GM12878 (cell line): Measurements from ENCODE around the gene LRRC37A3. TPM values are rescaled to one million over a fixed set of nuclear protein-coding genes. Genes with fewer than 3 reads are reported as not detected.

Experiments used
- ATAC-seq: fragments of 200-7000 bp; cut with Tn5 transposase; 3 replicates; pipeline ENCODE4 v1.9.1; 2020; ENCODE audit warnings: mild to moderate bottlenecking, moderate library complexity
- BruUV-seq: library from RNA; stranded (reverse); fragments of 400-500 nt; replicated peaks from 2 replicates; lab custom pipeline; 2021; lab: Mats Ljungman, UMichigan
- CTCF ChIA-PET: fragments of 300-600 bp; sonication (Branson Sonifier 250); formaldehyde crosslinking; extraction: SDS; loops from one replicate; lab custom pipeline; 2021; ENCODE audit warnings: inconsistent platforms; lab: Yijun Ruan, JAX
- POLR2A ChIA-PET: fragments of 350-600 bp; formaldehyde crosslinking; extraction: SDS; loops from one replicate; lab custom pipeline; 2021; ENCODE audit warnings: inconsistent platforms; lab: Charles Lee
- RAD21 ChIA-PET: fragments of 300-600 bp; sonication (Branson Sonifier 250); formaldehyde crosslinking; loops from one replicate; lab custom pipeline; 2023; ENCODE audit warnings: antibody characterized with exemption; ENCODE audit not compliant: unreplicated experiment; lab: Charles Lee
- SMC1A ChIA-PET: fragments of 300-600 bp; sonication (Branson Sonifier 250); formaldehyde crosslinking; loops from one replicate; lab custom pipeline; 2023; ENCODE audit not compliant: unreplicated experiment, uncharacterized antibody; lab: Charles Lee
- DNase-seq: peaks from one replicate; pipeline ENCODE4 v3.0.0-alpha.2; 2011; ENCODE audit warnings: low read depth, low spot score
- FAIRE-seq: peaks from 3 replicates; lab custom pipeline; 2011; peaks lifted over from hg19 to GRCh38; lab: Jason Lieb, UNC
- H2AFZ ChIP-seq: 2 replicates; pipeline ENCODE4 v1.6.0; 2011; ENCODE audit warnings: low read depth, low read length, control low read depth; ENCODE audit not compliant: control insufficient read depth
- H3K27ac ChIP-seq: 2 replicates; pipeline ENCODE4 v1.5.1; 2011; ENCODE audit warnings: control low read depth; ENCODE audit not compliant: control insufficient read depth, insufficient read depth
- H3K27me3 ChIP-seq, 2 experiments: replicated peaks in 1 of 2; 2 replicates each; pipeline versions ENCODE4 v1.6.0 to v1.6.1; 2011; ENCODE audit warnings: low read length in 1 of 2; ENCODE audit not compliant: control insufficient read depth in 2 of 2, insufficient read depth in 2 of 2
- H3K36me3 ChIP-seq, 2 experiments: 2 replicates each; pipeline ENCODE4 v1.5.1; 2011; ENCODE audit warnings: low read length in 1 of 2; ENCODE audit not compliant: control insufficient read depth in 2 of 2, insufficient read depth in 2 of 2
- H3K4me1 ChIP-seq: 2 replicates; pipeline ENCODE4 v1.6.1; 2011; ENCODE audit warnings: mild to moderate bottlenecking, low read length, moderate library complexity, mixed read lengths; ENCODE audit not compliant: control insufficient read depth, insufficient read depth
- H3K4me2 ChIP-seq: 2 replicates; pipeline ENCODE4 v1.6.0; 2011; ENCODE audit warnings: control low read depth; ENCODE audit not compliant: control insufficient read depth, insufficient read depth
- H3K4me3 ChIP-seq: fragments of 200-600 bp; sonication (generic); 2 replicates; pipeline ENCODE4 v1.5.1; 2016
- H3K79me2 ChIP-seq: 2 replicates; pipeline ENCODE4 v1.6.0; 2011; ENCODE audit warnings: low read length; ENCODE audit not compliant: control insufficient read depth, insufficient read depth
- H3K9ac ChIP-seq: 2 replicates; pipeline ENCODE4 v1.8.0; 2011; ENCODE audit warnings: low read length, control low read depth, mixed read lengths; ENCODE audit not compliant: control insufficient read depth, insufficient read depth
- H3K9me3 ChIP-seq: replicated peaks from 3 replicates; pipeline ENCODE4 v1.5.1; 2011; ENCODE audit warnings: mild to moderate bottlenecking, low read length; ENCODE audit not compliant: control insufficient read depth, insufficient read depth
- H4K20me1 ChIP-seq: 2 replicates; pipeline ENCODE4 v1.6.0; 2011; ENCODE audit not compliant: control insufficient read depth, insufficient read depth
- BRCA1 ChIP-seq: IDR thresholded peaks from 2 replicates; pipeline ENCODE4 v1.6.1; 2011; ENCODE audit warnings: low read depth, low read length, improper control_type of control experiment
- CEBPZ ChIP-seq: fragments of 150-350 bp; IDR thresholded peaks from 2 replicates; pipeline ENCODE4 v1.6.1; 2016; ENCODE audit warnings: low read depth, low read length
- DPF2 ChIP-seq: fragments of 450-650 bp; IDR thresholded peaks from 2 replicates; pipeline ENCODE4 v1.6.1; 2017; ENCODE audit warnings: mild to moderate bottlenecking
- EED ChIP-seq: sonication (generic); IDR thresholded peaks from 2 replicates; pipeline ENCODE4 v1.6.1; 2016; ENCODE audit warnings: antibody characterized with exemption, low read depth
- GABPA ChIP-seq: IDR thresholded peaks from 2 replicates; pipeline ENCODE4 v1.6.1; 2014; ENCODE audit warnings: antibody characterized with exemption, low read depth, mild to moderate bottlenecking, inconsistent platforms
- HDAC2 ChIP-seq: fragments of 200-600 bp; sonication (generic); IDR thresholded peaks from 2 replicates; pipeline ENCODE4 v1.6.1; 2017
- IKZF1 ChIP-seq: fragments of 450-650 bp; conservative IDR thresholded peaks from 2 replicates; pipeline ENCODE4 v1.6.1; 2017; ENCODE audit warnings: antibody characterized with exemption, mild to moderate bottlenecking
- IRF4 ChIP-seq: IDR thresholded peaks from 2 replicates; pipeline ENCODE4 v1.6.1; 2011; ENCODE audit warnings: low read depth, low read length
- NFXL1 ChIP-seq: fragments of 450-650 bp; IDR thresholded peaks from 2 replicates; pipeline ENCODE4 v1.6.1; 2017; ENCODE audit warnings: antibody characterized with exemption, mild to moderate bottlenecking, borderline replicate concordance
- PKNOX1 ChIP-seq: fragments of 450-650 bp; IDR thresholded peaks from 2 replicates; pipeline ENCODE4 v1.6.1; 2016; ENCODE audit warnings: mild to moderate bottlenecking
- RAD21 ChIP-seq: IDR thresholded peaks from 2 replicates; pipeline ENCODE4 v1.6.1; 2011; ENCODE audit warnings: mild to moderate bottlenecking, low read depth, low read length, moderate library complexity; ENCODE audit not compliant: insufficient read depth
- RELB ChIP-seq: fragments of 450-650 bp; IDR thresholded peaks from 2 replicates; pipeline ENCODE4 v1.6.1; 2017; ENCODE audit warnings: low read depth, mild to moderate bottlenecking, moderate library complexity
- REST ChIP-seq: IDR thresholded peaks from 2 replicates; pipeline ENCODE4 v1.6.1; 2012; ENCODE audit warnings: mild to moderate bottlenecking, low read depth, low read length
- TCF12 ChIP-seq: IDR thresholded peaks from 2 replicates; pipeline ENCODE4 v1.6.1; 2011; ENCODE audit warnings: low read depth, mild to moderate bottlenecking, low read length
- ZNF274 ChIP-seq: IDR thresholded peaks from one replicate; pipeline ENCODE4 v1.8.0; 2011; ENCODE audit not compliant: insufficient read length, insufficient read depth
- ZNF622 ChIP-seq: fragments of 450-650 bp; IDR thresholded peaks from 2 replicates; pipeline ENCODE4 v1.6.1; 2017; ENCODE audit warnings: mild to moderate bottlenecking, inconsistent platforms
- WGBS: methylation state at CpG from one replicate; pipeline ENCODE4 v1.1.6; 2016; ENCODE audit warnings: low lambda C conversion rate; ENCODE audit not compliant: insufficient replicate concordance, insufficient coverage; ENCODE audit errors: missing lambda C conversion rate; 5-methylcytosine and 5-hydroxymethylcytosine counted together
- in situ Hi-C: fragments of 300-500 bp; cut with MboI; formaldehyde crosslinking; loops from 9 replicates; pipeline ENCODE4 v1.14.3; 2018; ENCODE audit warnings: mixed read lengths
- intact Hi-C: fragments of 100-400 bp; cut with micrococcal nuclease; formaldehyde crosslinking; loops from one replicate; pipeline ENCODE4 v1.14.2; 2022; ENCODE audit not compliant: unreplicated experiment
- polyA plus RNA-seq, 11 experiments: library from polyadenylated mRNA; depleted of rRNA in 4 of 11; unstranded in 6 of 11; stranded (reverse) in 5 of 11; fragments of >200 nt; fragmentation: Nextera tagmentation in 4 of 11; fragmentation: Illumina TruSeq in 1 of 11; extraction: Ambion mirVana in 4 of 11; extraction: Trizol in 1 of 11; gene quantifications; 1 replicate in 1 of 11; 2 replicates in 10 of 11; pipeline versions ENCODE4 v1.2.1 to v1.2.3, GENCODE V29; 2011 to 2016; ENCODE audit warnings: inconsistent platforms in 2 of 11, missing spikeins in 2 of 11, low read depth in 1 of 11
- total RNA-seq, 4 experiments: library from RNA; depleted of rRNA in 3 of 4; stranded (reverse); fragments of >200 nt in 3 of 4; fragmentation: Illumina TruSeq in 1 of 4; extraction: Trizol in 1 of 4; gene quantifications; 2 replicates each; pipeline versions ENCODE4 v1.2.1 to v1.2.3, GENCODE V29; 2013 to 2021

The LRRC37A3 gene
- total and polyA plus RNA-seq, 10 of the 15 experiments (the other 5 are each of a cell fraction or from before 2014, with no cell fraction given), result 0.18 to 10.0 (median 2.7) TPM

GRCh38 chr17:64938925-64939474 is 19.7 kb upstream of the LRRC37A3 start:
- peak overlapping the region; percentile 65 for H2AFZ ChIP-seq
- CTCF ChIA-PET, result interaction anchor here (0.6 to 2.7 kb wide), 18 partner anchors 12 to 659 kb away, joined by 3 to 23 read pairs (median 4); partner anchors contain the start of gene LRRC37A3
- peaks cover 9% of the 10 kb centered on the region for H3K4me1 ChIP-seq
- POLR2A ChIA-PET, result no interaction called here
- no peak overlapping the region for H3K4me3 ChIP-seq
- H3K9me3 ChIP-seq, result no peaks in the 10 kb centered on the region
- no peaks in the 10 kb centered on the region for H4K20me1 ChIP-seq
- SMC1A ChIA-PET, result interaction anchor here (1.1 to 1.5 kb wide), 3 partner anchors 16 to 161 kb away, joined by 3 read pairs; partner anchors contain the start of gene LRRC37A3
- WGBS, result 11% methylated on average over 11 of the region's 11 CpGs
- RAD21 ChIA-PET, result interaction anchor here (0.7 to 1.5 kb wide), 4 partner anchors 161 to 519 kb away, joined by 3 to 7 read pairs (median 4); no protein-coding TSS in a partner anchor
- no peaks in the 10 kb centered on the region for H3K79me2 ChIP-seq
- in situ Hi-C loops, result no loop called here
- H3K27me3 ChIP-seq, result no peaks in the 10 kb centered on the region
- intact Hi-C loops, result no loop called here
- FAIRE-seq, result no peak
- DNase-seq, result no peak
- no peak overlapping the region for H3K4me2 ChIP-seq
- H3K27ac ChIP-seq, result no peak overlapping the region
- no peaks in the 10 kb centered on the region for H3K36me3 ChIP-seq
- ATAC-seq, result peak; percentile 98
- H3K9ac ChIP-seq, result no peak overlapping the region
- no TSS peak for BruUV-seq
- TF ChIP-seq IKZF1 (no peak), EED (no peak), REST (no peak), DPF2 (no peak), ZNF274 (no peak), TCF12 (no peak), RELB (no peak), IRF4 (no peak), BRCA1 (no peak), RAD21 (peak; percentile 55), ZNF622 (no peak), CEBPZ (no peak), HDAC2 (no peak), NFXL1 (no peak), GABPA (no peak), PKNOX1 (no peak)
